Measurements from ENCODE around the gene SAXO2.
"Not testable (repeated sequence)": the region's sequence is repeated elsewhere in the genome, so short reads cannot be mapped to it uniquely, and the experiment has no call there.

Gene SAXO2

GRCh38 chr15:82307714-82308081 lies 45.1 kb downstream of the SAXO2 start:
- no peaks in the 10 kb centered on the region for H3K4me1 ChIP-seq (ENCODE audit: insufficient read depth, poor library complexity, severe bottlenecking)
- no peaks in the 10 kb centered on the region for H3K36me3 ChIP-seq (ENCODE audit: low read depth)
- TF ChIP-seq CTCF (IDR thresholded peaks at IDR 0.05; ENCODE audit: poor library complexity, severe bottlenecking), result no peak
- ATAC-seq (ENCODE audit: low read depth), result no peak
- no peaks in the 10 kb centered on the region for H3K27me3 ChIP-seq (ENCODE audit: insufficient read depth, poor library complexity, severe bottlenecking)
- H3K9me3 ChIP-seq (ENCODE audit: severe bottlenecking), result no peaks in the 10 kb centered on the region
- H3K27ac ChIP-seq (ENCODE audit: poor library complexity, severe bottlenecking), result no peak overlapping the region
- H3K4me3 ChIP-seq (ENCODE audit: severe bottlenecking), result no peak overlapping the region
- DNase-seq (ENCODE audit: low spot score), result peak; percentile 23

GRCh38 chr15:82309802-82310201 lies 47.2 kb downstream of the SAXO2 start:
- no peak for TF ChIP-seq CTCF (IDR thresholded peaks at IDR 0.05; ENCODE audit: poor library complexity, severe bottlenecking)
- no peaks in the 10 kb centered on the region for H3K27me3 ChIP-seq (ENCODE audit: insufficient read depth, poor library complexity, severe bottlenecking)
- H3K9me3 ChIP-seq (ENCODE audit: severe bottlenecking), result no peaks in the 10 kb centered on the region
- no peaks in the 10 kb centered on the region for H3K36me3 ChIP-seq (ENCODE audit: low read depth)
- H3K27ac ChIP-seq (ENCODE audit: poor library complexity, severe bottlenecking), result no peak overlapping the region
- DNase-seq (ENCODE audit: low spot score) (no peak), ATAC-seq (ENCODE audit: low read depth) (no peak)
- H3K4me3 ChIP-seq (ENCODE audit: severe bottlenecking), result no peak overlapping the region
- H3K4me1 ChIP-seq (ENCODE audit: insufficient read depth, poor library complexity, severe bottlenecking), result no peaks in the 10 kb centered on the region

- H3K36me3 ChIP-seq (ENCODE audit: low read depth); H3K4me3 ChIP-seq (ENCODE audit: severe bottlenecking); H3K4me1 ChIP-seq (ENCODE audit: insufficient read depth, poor library complexity, severe bottlenecking); DNase-seq (ENCODE audit: low spot score); H3K27me3 ChIP-seq (ENCODE audit: insufficient read depth, poor library complexity, severe bottlenecking); H3K9me3 ChIP-seq (ENCODE audit: severe bottlenecking); H3K27ac ChIP-seq (ENCODE audit: poor library complexity, severe bottlenecking); ATAC-seq (ENCODE audit: low read depth): not testable (repeated sequence)
Observed at GRCh38 chr15:82311321-82311720, 48.7 kb downstream of the SAXO2 start.

GRCh38 chr15:82312586-82313349 lies 50.1 kb downstream of the SAXO2 start:
- Histone ChIP-seq H3K4me1 (ENCODE audit: insufficient read depth, poor library complexity, severe bottlenecking) (no peaks in the 10 kb centered on the region), H3K36me3 (ENCODE audit: low read depth) (no peaks in the 10 kb centered on the region), H3K27me3 (ENCODE audit: insufficient read depth, poor library complexity, severe bottlenecking) (no peaks in the 10 kb centered on the region), H3K27ac (ENCODE audit: poor library complexity, severe bottlenecking) (no peak overlapping the region), H3K4me3 (ENCODE audit: severe bottlenecking) (no peak overlapping the region), H3K9me3 (ENCODE audit: severe bottlenecking) (no peaks in the 10 kb centered on the region)
- no peak for TF ChIP-seq CTCF (IDR thresholded peaks at IDR 0.05; ENCODE audit: poor library complexity, severe bottlenecking)
- ATAC-seq (ENCODE audit: low read depth) (no peak), DNase-seq (ENCODE audit: low spot score) (peak; percentile 35)

- no peak overlapping the region for H3K27ac ChIP-seq (ENCODE audit: poor library complexity, severe bottlenecking)
- ATAC-seq (ENCODE audit: low read depth), result no peak
- H3K4me3 ChIP-seq (ENCODE audit: severe bottlenecking), result no peak overlapping the region
- H3K36me3 ChIP-seq (ENCODE audit: low read depth), result no peaks in the 10 kb centered on the region
- no peaks in the 10 kb centered on the region for H3K4me1 ChIP-seq (ENCODE audit: insufficient read depth, poor library complexity, severe bottlenecking)
- no peaks in the 10 kb centered on the region for H3K27me3 ChIP-seq (ENCODE audit: insufficient read depth, poor library complexity, severe bottlenecking)
- H3K9me3 ChIP-seq (ENCODE audit: severe bottlenecking), result no peaks in the 10 kb centered on the region
- TF ChIP-seq CTCF (IDR thresholded peaks at IDR 0.05; ENCODE audit: poor library complexity, severe bottlenecking), result no peak
- DNase-seq (ENCODE audit: low spot score), result peak; percentile 49
Observed at GRCh38 chr15:82313446-82313845, 50.8 kb downstream of the SAXO2 start.

- H3K27me3 ChIP-seq (ENCODE audit: insufficient read depth, poor library complexity, severe bottlenecking); H3K4me1 ChIP-seq (ENCODE audit: insufficient read depth, poor library complexity, severe bottlenecking); ATAC-seq (ENCODE audit: low read depth); H3K36me3 ChIP-seq (ENCODE audit: low read depth); H3K27ac ChIP-seq (ENCODE audit: poor library complexity, severe bottlenecking); H3K4me3 ChIP-seq (ENCODE audit: severe bottlenecking); H3K9me3 ChIP-seq (ENCODE audit: severe bottlenecking): not testable (repeated sequence)
- DNase-seq (ENCODE audit: low spot score), result peak; percentile 63
Observed at GRCh38 chr15:82313951-82314768, 51.5 kb downstream of the SAXO2 start.

Data from RWPE2 (cell line).